ENCODE results near the gene DPEP2. TPM values are rescaled to one million over a fixed set of nuclear protein-coding genes. Genes with fewer than 3 reads are reported as not detected.
A peak's percentile ranks its signal among the peaks of the same experiment; 100 is the strongest.

The DPEP2 gene
- total RNA-seq, 1 donor from 2014 or later = not detected

- Mint-ChIP-seq H3K27me3 (ENCODE audit: insufficient read depth, low read depth) (peaks cover 17% of the 10 kb centered on the region), H3K4me3 (peak overlapping the region; percentile 89), H3K36me3 (no peaks in the 10 kb centered on the region), H3K9me3 (no peaks in the 10 kb centered on the region), H3K27ac (no peak overlapping the region), H3K4me1 (peaks cover 18% of the 10 kb centered on the region)
- Histone ChIP-seq H3K27me3 (peaks cover 20% of the 10 kb centered on the region), H3K79me2 (ENCODE audit: low read depth) (no peaks in the 10 kb centered on the region), H3K9ac (peak overlapping the region; percentile 16), H3K4me2 (peak overlapping the region; percentile 86), H3K27ac (no peak overlapping the region), H3K36me3 (no peaks in the 10 kb centered on the region), H2AFZ (replicated peaks) (peak overlapping the region; percentile 67), H3K9me3 (ENCODE audit: low read depth) (no peaks in the 10 kb centered on the region), H3F3A (ENCODE audit: low read depth) (peaks cover 24% of the 10 kb centered on the region), H4K20me1 (ENCODE audit: low read depth) (peaks cover 5% of the 10 kb centered on the region), H3K4me3 (peak overlapping the region; percentile 55), H3K4me1 (peaks cover 14% of the 10 kb centered on the region)
- TF ChIP-seq EZH2 (IDR thresholded peaks at IDR 0.05) = no peak
- no peak for TF ChIP-seq EZH2phosphoT487 (IDR thresholded peaks at IDR 0.05)
- no peak for TF ChIP-seq CTCF (IDR thresholded peaks at IDR 0.05)
- no peak for DNase-seq (ENCODE audit: low spot score)
Observed at GRCh38 chr16:67967183-67967957, 31.9 kb downstream of the DPEP2 start.

GRCh38 chr16:67966549-67967182, 32.6 kb downstream of the DPEP2 start:
- no peak overlapping the region for H3K9ac ChIP-seq
- H3K4me3 ChIP-seq = no peak overlapping the region
- H2AFZ ChIP-seq (replicated peaks) = no peak overlapping the region

More at GRCh38 chr16:67966549-67967182, 32.6 kb downstream of the DPEP2 start:
- H3K9me3 Mint-ChIP-seq = no peaks in the 10 kb centered on the region
- peak; percentile 31 for DNase-seq (ENCODE audit: low spot score)
- H3K36me3 ChIP-seq = no peaks in the 10 kb centered on the region
- H3K27me3 Mint-ChIP-seq (ENCODE audit: insufficient read depth, low read depth) = peaks cover 17% of the 10 kb centered on the region
- no peaks in the 10 kb centered on the region for H3K9me3 ChIP-seq (ENCODE audit: low read depth)
- H4K20me1 ChIP-seq (ENCODE audit: low read depth) = peaks cover 5% of the 10 kb centered on the region
- H3K27ac Mint-ChIP-seq = no peak overlapping the region
- H3K27ac ChIP-seq = no peak overlapping the region
- H3K4me1 ChIP-seq = peaks cover 14% of the 10 kb centered on the region
- H3F3A ChIP-seq (ENCODE audit: low read depth) = peaks cover 24% of the 10 kb centered on the region
- H3K36me3 Mint-ChIP-seq = no peaks in the 10 kb centered on the region
- peak overlapping the region; percentile 86 for H3K4me2 ChIP-seq
- H3K79me2 ChIP-seq (ENCODE audit: low read depth) = no peaks in the 10 kb centered on the region
- peaks cover 20% of the 10 kb centered on the region for H3K27me3 ChIP-seq
- H3K4me1 Mint-ChIP-seq = peaks cover 18% of the 10 kb centered on the region
- TF ChIP-seq EZH2phosphoT487 (IDR thresholded peaks at IDR 0.05) (no peak), CTCF (IDR thresholded peaks at IDR 0.05) (no peak)
- peak overlapping the region; percentile 89 for H3K4me3 Mint-ChIP-seq

All from neural progenitor cell (in vitro differentiated cells).